ENCODE data around the gene DLG1. TPM values are rescaled to one million over a fixed set of nuclear protein-coding genes. Genes with fewer than 3 reads are reported as not detected.

Gene DLG1
- total RNA-seq, 1 donor from 2014 or later, result 80.2 TPM

GRCh38 chr3:196995646-196996355 is 302.6 kb downstream of the DLG1 start:
- no peak for ATAC-seq
- H3K36me3 ChIP-seq, result no peaks in the 10 kb centered on the region
- no peak overlapping the region for H3K27ac ChIP-seq
- no peak for TF ChIP-seq CTCF (IDR thresholded peaks at IDR 0.05)
- no peak overlapping the region for H3K4me3 ChIP-seq
- intact Hi-C loops (cut with DNase I), result no loop called here
- H3K9me3 ChIP-seq, result no peaks in the 10 kb centered on the region
- H3K4me1 ChIP-seq, result no peaks in the 10 kb centered on the region
- no peak for DNase-seq
- no peaks in the 10 kb centered on the region for H3K27me3 ChIP-seq (ENCODE audit: low read depth)

DNA sequence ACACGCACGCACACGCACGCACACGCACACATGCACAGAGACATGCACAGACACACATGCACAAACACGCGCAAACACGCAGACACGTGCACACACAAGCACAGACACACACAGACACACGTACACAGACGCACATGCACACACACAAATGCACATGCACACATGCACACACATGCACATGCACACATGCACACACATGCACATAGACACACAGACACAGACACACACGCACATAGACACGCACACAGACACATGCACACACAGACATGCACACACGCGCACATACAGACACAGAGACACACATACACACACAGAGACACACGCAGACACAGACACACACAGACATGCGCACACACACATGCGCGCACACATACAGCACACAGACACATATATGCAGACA is 303.4 kb downstream of the DLG1 start:
- DNase-seq, result no peak
- no peak for TF ChIP-seq CTCF (IDR thresholded peaks at IDR 0.05)
- no peak overlapping the region for H3K4me3 ChIP-seq
- H3K36me3 ChIP-seq, result no peaks in the 10 kb centered on the region
- no peaks in the 10 kb centered on the region for H3K27me3 ChIP-seq (ENCODE audit: low read depth)
- ATAC-seq, result no peak
- H3K9me3 ChIP-seq, result no peaks in the 10 kb centered on the region
- intact Hi-C loops (cut with DNase I), result no loop called here
- H3K4me1 ChIP-seq, result no peaks in the 10 kb centered on the region
- H3K27ac ChIP-seq, result no peak overlapping the region

DNA sequence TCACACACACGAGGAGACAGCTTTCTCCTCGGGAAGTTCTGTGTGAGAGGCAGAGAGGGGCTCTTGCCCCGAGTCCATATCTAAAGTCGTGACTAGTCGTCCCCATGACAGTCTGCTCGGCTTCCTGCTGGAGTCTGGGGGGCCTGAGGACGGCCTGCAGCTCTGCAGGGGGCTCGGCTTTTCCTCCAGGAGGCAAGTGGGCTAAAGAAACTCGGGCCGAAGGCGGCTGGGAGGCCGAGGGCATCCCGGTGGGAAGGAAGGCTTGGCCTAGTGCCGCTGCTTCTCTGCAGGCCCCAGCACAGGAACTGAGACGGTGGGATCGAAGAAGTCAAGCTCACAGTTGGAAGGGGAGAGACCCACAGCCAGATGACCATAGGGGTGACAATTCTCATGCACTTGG is 304.4 kb downstream of the DLG1 start:
- ATAC-seq, result no peak
- H3K4me3 ChIP-seq, result no peak overlapping the region
- H3K4me1 ChIP-seq, result no peaks in the 10 kb centered on the region
- no peak for DNase-seq
- no peak for TF ChIP-seq CTCF (IDR thresholded peaks at IDR 0.05)
- intact Hi-C loops (cut with DNase I), result no loop called here
- no peaks in the 10 kb centered on the region for H3K27me3 ChIP-seq (ENCODE audit: low read depth)
- no peak overlapping the region for H3K27ac ChIP-seq
- no peaks in the 10 kb centered on the region for H3K9me3 ChIP-seq
- no peaks in the 10 kb centered on the region for H3K36me3 ChIP-seq

Small RNA genes within 50 kb of the gene (microRNA-seq; reads per million reads assigned to microRNA genes)
- not detected for gene MIR4797 (ENCODE audit: borderline number of aligned reads)

Data from lower lobe of right lung (tissue), 2 donors.